GM19043 (cell line): Measurements from ENCODE around the gene ISLR2.
"Not testable (repeated sequence)": the region's sequence is repeated elsewhere in the genome, so short reads cannot be mapped to it uniquely, and the experiment has no call there.

Experiments used
- ATAC-seq: cut with Tn5 transposase; IDR thresholded peaks from one replicate; pipeline ENCODE4 v1.9.1; 2021; ENCODE audit warnings: low read depth; ENCODE audit not compliant: unreplicated experiment

Gene ISLR2

GRCh38 chr15:74155766-74156417 lies 25.5 kb downstream of the ISLR2 start:
- no peak for ATAC-seq

DNA sequence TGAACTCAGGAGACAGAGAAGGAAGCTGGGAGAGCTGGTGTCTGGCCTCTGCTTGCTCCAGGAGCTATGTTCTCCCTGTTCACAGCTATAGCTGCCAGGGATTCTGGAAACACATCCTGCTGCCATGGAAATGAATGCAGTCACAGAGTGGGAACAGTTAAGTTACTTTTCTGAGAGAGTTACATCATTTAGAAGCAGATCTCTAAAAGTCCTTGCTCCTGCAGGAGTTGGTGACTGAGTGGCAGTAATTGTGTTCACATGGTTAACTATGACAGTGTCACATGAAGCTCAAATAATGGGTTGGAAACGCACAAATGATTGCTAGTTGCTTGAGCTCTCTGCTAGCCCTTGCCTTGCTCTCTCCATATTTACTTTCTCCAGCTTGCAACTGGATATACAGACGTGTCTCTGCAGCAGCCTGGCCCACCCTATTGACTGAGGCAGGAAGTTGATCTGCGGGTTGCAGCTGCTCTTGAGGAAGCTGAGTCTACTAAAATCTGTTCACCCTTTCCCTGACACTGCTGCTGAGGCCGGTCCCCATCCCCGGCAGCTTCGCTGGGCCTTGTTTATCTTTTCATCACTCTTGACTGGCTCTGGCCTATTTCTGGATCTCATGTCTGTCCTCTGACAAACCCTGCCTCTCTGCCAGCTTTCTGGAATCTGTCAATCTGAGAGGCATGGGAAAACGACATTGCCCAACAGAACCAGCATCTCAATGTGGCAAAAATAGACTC lies 26.5 kb downstream of the ISLR2 start:
- ATAC-seq: no peak

GRCh38 chr15:74157868-74158827 lies 27.8 kb downstream of the ISLR2 start:
- ATAC-seq: no peak

DNA sequence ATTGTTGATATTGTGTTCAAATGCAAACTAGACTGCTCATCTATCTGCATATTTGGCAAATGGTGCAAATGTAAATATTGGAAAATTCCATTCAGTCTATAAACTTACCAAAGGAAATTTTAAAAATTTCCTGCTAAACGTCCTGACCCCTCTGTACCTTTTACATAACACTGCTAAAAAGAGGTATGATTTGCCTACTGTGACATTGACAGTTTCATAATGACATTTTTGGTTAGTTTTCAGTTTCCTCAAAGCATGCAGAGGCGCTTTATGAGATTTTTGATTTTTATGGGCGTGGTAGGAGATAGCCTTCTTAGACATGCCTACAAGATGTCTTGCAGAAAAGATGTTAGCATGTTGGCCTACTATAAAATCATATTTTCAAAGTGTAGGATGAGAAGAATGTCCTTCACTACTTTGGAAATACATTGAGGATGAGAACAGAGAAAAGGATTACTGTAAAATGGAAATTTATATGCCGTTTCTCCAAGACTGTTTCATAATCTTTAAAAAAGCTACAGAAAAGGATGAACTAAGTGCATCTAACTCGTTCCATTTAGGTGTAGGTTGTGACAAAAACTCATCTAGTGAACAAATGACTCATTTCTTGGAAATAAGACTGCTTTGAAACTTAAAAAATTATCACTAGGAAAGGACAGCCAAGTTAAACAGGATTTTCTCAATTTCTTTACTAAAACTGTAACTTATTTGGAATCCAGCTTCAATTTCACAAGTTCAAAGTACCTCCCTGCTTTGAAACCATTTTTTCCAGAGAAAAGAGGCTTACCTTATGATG lies 28.7 kb downstream of the ISLR2 start:
- no peak for ATAC-seq

GRCh38 chr15:74159773-74160172 lies 29.4 kb downstream of the ISLR2 start:
- no peak for ATAC-seq

DNA sequence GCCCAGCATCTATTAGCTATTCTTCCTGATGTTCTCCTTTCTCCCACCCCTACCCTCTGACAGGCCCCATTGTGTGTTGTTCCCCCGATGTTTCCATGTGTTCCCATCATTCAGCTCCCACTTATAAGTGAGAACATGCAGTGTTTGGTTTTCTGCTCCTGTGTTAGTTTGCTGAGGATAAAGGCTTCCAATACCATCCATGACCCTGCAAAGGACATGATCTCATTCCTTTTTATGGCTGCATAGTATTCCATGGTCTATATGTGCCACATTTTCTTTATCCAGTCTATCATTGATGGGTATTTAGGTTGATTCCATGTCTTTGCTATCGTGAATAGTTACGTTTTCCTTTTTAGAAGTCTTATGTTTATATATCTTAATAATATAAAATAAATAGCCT lies 30.0 kb downstream of the ISLR2 start:
- ATAC-seq: not testable (repeated sequence)

GRCh38 chr15:74162195-74162536 lies 31.8 kb downstream of the ISLR2 start:
- ATAC-seq: not testable (repeated sequence)

DNA sequence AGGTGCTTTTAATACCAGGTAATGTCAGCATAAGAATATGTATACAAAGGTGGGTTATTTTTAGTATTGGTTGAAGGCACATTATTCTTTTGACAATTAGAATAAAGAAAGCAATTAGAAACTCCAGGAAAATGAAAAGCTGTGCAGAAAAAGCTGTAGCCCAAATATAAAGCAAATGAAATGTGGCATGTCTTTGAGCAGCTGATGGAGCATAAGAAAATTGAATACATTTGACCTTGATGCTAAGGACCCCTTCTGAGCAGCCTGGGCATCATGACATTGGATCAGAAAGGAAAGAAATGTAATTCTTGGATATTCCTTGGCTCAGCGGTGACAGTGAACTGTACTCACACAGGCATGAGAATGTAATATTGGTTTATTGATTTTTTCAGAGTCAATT lies 35.1 kb downstream of the ISLR2 start:
- no peak for ATAC-seq

- ATAC-seq: no peak
Measured at GRCh38 chr15:74167891-74168331, 37.5 kb downstream of the ISLR2 start.

DNA sequence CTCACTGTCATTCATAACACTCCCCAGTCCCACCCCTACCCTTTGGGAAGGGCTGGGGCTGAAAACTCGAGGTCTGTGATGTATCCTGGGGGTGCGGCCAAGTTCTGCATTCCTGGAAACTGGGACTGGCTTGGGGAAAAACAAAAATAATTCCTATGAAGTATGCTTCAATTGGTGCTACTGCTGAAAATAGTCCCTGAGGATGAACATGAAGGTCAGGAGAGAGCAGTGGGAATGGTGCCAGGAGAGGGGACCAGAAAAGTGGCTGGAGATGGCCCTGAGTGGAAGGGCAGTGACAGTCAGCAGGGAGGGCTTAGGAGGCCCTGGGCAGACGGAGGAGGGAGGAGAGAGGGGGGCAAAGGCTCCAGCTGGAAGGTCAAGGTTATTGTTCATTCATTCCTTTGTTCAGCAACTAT lies 38.3 kb downstream of the ISLR2 start:
- ATAC-seq: no peak

- ATAC-seq: no peak
Measured at GRCh38 chr15:74170071-74170844, 39.9 kb downstream of the ISLR2 start.

- ATAC-seq: no peak
Measured at GRCh38 chr15:74170875-74171578, 40.6 kb downstream of the ISLR2 start.

GRCh38 chr15:74171965-74172541 lies 41.7 kb downstream of the ISLR2 start:
- ATAC-seq: no peak

DNA sequence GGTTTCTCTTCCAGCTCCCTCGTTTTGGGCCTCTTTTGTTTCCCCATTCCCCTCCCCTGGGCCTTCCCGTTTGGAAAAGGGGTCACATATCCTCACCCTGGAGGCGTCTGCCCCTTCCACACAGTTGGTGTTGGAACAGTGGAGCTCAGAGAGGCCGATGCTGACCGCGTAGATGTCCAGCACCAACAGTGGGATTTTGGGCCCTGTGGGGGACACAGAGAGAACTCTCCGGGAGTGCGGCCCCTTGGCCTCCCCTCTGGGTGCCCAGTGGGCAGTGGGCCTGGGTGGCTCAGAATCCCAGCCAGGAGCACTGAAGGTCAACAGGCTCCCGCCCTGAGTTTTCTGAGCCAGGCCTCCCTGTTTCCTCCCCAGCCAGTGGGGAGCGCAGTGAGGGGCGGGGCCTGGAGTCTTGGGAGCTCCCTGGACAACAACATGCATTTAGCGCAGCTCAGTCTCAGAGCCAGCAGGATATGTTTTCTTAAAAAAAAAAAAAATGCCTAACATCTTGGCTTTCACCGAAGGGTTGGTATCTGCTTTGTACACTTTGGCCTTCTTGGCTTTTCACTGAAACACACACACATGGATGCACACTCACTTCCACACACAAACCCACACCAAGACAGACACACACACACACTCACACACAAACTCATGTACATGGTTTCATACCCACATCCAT lies 42.5 kb downstream of the ISLR2 start:
- ATAC-seq: no peak

DNA sequence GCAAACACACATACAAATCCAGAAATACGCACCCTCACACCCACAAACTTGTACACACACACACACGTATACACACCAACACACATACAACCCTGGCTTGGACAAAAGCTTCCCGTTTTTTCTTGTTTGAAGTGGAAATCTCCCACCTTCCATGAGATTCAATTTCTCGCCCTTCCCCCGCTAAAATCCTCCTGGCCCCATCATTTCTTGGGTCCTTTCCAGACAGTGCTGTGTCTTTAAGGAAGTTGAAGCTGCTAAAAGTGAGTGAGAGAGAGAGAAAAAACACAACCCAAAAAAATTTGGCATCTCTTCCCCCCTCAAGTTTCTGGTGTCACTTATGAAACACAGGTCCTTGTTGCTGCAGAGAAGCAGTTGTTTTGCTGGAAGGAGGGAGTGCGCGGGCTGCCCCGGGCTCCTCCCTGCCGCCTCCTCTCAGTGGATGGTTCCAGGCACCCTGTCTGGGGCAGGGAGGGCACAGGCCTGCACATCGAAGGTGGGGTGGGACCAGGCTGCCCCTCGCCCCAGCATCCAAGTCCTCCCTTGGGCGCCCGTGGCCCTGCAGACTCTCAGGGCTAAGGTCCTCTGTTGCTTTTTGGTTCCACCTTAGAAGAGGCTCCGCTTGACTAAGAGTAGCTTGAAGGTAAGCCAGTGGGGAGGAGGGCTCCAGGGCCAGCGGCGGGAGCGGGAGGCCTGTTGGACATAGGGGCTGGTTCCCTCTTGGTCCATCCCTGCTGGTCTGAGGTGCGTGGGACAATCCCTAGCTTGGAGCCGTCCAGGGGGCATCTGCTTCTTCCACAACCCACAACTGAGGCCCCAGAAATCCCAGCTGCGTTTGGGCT lies 43.2 kb downstream of the ISLR2 start, which contains the start of gene ISLR:
Gene ISLR (plus strand): TSS at position 331 of the 839 bp plus-strand sequence. CDS start 1,149 bp downstream, outside the sequence.
- ATAC-seq: no peak

DNA sequence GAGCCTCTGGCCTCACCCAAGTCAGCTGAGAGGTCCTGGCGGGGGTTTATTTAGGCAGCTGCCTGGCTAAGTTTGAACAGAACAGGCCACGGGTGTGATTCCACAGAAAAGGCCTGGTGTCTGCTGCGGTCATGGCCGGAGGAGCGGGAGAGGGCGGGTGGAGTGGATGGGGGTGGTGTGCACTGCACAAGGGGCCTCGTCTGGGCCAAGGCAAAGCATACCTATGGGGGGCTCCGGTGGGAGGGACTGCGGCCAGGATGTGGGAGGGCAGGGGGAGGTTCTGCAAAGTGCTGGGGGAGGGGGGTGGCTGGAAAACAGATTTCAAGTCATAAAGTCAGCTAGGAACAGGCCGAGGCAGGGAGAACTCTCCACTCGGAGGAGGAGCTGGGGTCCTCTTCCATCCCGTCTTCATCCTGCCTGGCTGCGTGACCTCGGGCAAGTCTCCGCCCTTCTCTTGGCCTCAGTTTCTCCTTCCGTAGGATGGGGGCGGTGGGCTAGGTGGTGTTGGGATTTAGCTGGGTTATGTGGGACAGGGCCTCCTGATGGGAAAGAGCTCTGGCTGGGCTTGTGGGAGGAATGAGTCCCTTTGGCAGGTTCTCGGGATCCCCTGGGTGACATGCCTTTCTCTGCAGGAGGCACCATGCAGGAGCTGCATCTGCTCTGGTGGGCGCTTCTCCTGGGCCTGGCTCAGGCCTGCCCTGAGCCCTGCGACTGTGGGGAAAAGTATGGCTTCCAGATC lies 44.0 kb downstream of the ISLR2 start:
- ATAC-seq: no peak

DNA sequence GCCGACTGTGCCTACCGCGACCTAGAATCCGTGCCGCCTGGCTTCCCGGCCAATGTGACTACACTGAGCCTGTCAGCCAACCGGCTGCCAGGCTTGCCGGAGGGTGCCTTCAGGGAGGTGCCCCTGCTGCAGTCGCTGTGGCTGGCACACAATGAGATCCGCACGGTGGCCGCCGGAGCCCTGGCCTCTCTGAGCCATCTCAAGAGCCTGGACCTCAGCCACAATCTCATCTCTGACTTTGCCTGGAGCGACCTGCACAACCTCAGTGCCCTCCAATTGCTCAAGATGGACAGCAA lies 44.5 kb downstream of the ISLR2 start:
- ATAC-seq: no peak
